Activated CD8-positive, alpha-beta memory T cell treated with anti-CD3 and anti-CD28 coated beads for 24 hours (primary cell): ENCODE results near the gene MACROH2A1.

ENCODE experiments used
- DNase-seq: peaks from one replicate; pipeline ENCODE4 v3.0.0-alpha.2; 2020

MACROH2A1 gene

GRCh38 chr5:135350536-135350935 is 48.5 kb downstream of the MACROH2A1 start:
- DNase-seq: peak; percentile 41

DNA sequence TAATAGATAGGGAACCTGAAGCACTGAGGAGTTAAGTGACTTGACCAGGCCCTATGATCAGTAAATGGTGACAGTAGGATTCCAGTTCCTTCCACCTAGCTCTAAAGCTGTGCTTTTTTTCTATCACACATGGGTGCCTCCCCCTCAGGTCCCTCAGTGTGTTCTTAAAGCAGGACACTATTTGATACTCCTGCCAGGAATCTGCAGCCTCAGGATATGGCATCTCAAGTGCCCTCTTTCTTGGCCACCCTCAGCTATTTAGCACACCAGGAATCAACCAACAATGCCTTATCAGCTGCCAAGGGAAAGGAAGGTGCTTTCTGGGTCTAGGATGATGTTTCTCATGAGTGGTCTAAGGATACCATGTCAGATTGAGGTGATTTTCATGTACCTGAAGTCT is 49.1 kb downstream of the MACROH2A1 start:
- DNase-seq: peak; percentile 30

- no peak for DNase-seq
These were observed 49.6 kb downstream of the MACROH2A1 start for GRCh38 chr5:135349451-135349850.

DNA sequence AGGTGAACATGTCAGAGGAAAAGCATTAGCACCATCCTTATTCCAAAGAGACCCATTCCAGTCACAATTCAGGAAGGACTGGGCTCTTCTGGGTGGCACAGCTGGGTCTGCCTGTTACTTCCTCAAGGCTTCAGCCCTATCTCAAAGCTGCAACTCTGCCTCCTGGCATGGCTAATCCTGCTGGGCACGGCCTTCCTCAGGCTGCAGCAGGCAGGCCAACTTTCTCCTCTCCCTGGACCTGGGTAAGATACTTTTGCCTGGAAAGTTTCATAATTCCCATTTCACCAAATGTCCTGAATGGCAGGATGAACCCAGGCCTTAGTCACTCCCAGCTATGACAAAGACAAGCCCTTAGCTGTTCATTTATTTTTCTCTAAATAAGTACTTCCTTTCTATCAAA is 50.1 kb downstream of the MACROH2A1 start:
- no peak for DNase-seq

- DNase-seq: no peak
These were observed 51.6 kb downstream of the MACROH2A1 start for GRCh38 chr5:135347392-135347791.

DNA sequence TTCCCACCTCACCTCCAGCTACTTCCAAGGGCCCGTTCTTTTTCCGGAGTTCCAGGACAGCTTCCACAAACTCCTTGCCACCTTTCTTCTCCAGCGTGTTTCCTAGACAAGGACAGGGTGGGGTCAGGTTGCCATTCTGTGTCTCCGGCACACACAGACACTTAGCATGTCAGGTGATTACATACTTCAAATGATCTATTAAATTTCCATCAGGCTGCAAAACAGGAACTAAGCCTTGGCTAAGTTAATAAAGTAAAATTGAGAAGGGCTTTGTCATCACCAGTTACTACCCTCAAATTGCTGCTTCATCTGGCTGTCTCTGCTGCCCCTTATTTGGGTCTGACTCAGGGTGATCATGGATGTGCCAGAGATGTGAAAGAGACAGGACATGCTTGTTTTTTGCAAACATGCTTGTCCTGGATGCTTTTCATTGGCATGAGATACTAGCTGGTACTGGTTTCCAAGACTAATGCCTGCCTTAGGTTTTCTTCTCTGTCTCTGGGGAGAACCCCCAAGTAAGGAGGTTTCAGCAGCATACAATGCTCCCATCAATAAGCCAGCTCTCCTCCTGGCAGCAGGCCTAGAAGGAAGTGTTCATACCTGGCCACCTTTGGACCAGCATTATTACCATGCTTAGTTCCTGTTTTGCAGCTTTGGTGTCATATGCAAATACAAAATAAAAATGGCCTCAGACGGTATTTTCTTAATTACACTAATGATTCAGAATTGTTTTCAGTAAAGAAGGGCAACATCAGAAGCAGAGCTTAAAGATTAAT is 52.9 kb downstream of the MACROH2A1 start:
- DNase-seq: peak; percentile 15

- DNase-seq: no peak
These were observed 54.7 kb downstream of the MACROH2A1 start for GRCh38 chr5:135344349-135344748.

DNA sequence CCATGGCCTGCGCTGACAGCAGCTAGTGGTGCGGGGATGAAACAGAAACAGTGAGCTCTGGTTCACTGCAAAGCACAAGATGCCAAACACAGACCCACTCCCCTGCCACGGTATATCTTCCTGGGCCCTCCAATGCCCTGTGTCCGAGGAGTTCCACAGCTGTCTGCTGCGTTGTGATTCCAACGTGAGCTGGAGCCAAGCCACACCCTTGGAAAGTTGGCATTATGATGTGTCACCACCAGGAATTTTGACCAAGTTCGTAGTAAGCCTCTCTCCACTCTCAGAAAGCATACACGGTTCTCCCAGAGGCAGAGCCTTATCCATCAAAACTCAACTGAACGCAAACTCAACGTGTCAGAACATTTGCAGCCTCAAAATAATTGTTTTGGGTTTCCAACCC is 55.6 kb downstream of the MACROH2A1 start:
- DNase-seq: peak; percentile 35

DNA sequence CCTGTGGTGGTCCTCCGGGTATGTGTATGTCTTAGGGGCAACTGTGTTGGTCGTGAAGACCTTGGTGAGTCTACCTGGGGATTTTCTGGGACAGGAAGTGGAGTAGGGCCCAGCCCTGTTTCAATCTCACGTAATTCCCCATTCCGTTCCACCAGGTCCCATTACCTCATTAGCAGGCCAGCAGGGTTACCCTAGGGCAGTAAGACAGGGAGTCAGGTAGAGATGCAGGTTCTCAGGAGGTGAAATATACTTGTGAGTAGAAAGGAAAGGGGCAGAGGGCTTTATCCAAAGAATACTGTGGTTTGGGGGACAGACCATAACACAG is 56.5 kb downstream of the MACROH2A1 start:
- DNase-seq: peak; percentile 47

DNA sequence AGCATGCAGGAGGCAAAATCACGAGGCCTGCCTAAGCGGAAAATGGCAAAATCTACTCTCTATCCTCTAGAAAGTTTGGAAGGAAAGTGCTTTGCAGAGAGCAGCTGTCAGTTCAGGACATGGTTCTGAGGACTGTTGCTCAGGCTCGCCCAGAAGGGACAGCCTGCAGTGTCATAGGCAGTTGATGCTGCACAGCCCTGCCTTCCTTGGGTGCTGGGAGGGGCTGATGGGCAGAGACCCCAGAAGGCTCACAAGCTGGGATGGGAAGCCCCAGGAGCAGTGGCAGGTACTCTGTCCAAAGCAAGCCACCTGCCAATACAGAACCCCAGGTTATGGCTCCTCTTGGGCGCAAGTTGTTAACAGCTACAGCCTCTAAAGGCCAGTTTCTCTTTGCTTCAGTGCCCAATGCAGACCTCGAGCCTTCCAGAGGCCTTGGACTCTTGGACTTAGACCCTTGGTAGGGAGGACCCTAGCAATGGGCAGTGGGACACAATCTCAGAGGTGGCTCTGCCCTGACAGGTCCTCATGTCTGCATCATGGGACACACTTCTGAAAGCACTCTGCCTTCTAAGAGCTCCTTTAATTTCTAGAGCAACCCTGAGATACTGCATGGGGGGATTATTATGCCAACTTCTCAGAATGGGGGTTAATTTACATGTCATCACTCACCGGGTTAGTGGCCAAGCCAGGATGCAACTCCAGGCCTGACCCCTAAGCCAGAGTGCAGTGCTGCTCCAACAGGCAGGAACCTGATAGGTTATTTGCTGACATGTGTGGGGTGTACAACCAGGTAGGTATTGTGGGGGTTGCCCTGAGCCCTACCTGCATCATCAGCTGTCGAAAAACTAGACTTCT is 57.1 kb downstream of the MACROH2A1 start:
- DNase-seq: no peak

DNA sequence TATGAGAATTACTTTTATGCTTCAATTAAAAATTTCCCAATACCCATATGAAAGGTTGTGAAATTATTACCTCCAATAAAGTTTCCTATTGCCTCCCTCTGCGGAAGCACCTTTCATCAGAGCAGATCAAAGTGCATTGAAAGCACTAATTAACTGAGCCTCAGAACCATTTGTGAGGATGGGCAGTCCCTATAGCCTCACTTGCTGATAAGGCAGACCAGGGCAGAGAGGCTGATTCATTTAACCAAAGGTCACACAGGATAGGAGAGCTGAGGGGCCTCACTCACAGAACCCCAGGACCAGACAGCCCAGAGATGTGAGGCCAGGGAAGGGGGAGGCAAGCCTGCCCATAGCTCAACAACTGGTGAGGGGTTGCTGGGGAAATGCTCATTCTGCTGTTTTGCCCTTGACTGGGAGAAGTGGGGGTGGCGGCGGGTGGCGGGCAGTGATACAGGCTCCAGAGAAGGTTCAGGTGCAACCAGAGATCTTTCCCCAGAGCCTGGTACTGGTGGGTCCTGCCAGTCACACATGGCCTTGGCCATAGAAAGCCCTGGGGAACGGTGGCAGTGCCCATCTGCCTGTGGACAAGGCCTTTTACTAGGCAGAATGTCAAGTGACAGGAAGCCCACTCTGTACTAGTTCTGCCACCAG is 57.9 kb downstream of the MACROH2A1 start:
- DNase-seq: no peak

DNA sequence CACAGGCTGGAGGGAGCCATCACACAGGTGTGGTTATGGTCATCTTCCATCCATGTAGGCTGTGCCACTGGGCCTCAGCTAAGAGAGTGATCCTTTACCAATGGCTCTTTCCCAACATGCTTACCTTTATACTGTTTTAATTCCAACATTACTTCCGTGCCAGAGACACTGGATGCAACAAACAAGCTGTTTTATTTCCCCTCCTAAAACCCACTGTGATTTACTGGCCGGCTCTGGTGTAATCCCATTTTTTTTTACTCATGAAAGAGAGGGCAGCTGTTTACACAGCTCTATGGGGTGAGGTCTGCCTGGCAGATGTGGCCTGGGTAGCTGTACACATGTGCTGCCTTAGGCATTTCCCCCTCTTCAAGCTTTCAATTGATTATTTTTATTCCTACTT is 58.5 kb downstream of the MACROH2A1 start:
- no peak for DNase-seq

- DNase-seq: no peak
These were observed 59.4 kb downstream of the MACROH2A1 start for GRCh38 chr5:135339623-135340022.

GRCh38 chr5:135339189-135339588 is 59.8 kb downstream of the MACROH2A1 start:
- DNase-seq: no peak

GRCh38 chr5:135337064-135337463 is 62.0 kb downstream of the MACROH2A1 start:
- no peak for DNase-seq

DNA sequence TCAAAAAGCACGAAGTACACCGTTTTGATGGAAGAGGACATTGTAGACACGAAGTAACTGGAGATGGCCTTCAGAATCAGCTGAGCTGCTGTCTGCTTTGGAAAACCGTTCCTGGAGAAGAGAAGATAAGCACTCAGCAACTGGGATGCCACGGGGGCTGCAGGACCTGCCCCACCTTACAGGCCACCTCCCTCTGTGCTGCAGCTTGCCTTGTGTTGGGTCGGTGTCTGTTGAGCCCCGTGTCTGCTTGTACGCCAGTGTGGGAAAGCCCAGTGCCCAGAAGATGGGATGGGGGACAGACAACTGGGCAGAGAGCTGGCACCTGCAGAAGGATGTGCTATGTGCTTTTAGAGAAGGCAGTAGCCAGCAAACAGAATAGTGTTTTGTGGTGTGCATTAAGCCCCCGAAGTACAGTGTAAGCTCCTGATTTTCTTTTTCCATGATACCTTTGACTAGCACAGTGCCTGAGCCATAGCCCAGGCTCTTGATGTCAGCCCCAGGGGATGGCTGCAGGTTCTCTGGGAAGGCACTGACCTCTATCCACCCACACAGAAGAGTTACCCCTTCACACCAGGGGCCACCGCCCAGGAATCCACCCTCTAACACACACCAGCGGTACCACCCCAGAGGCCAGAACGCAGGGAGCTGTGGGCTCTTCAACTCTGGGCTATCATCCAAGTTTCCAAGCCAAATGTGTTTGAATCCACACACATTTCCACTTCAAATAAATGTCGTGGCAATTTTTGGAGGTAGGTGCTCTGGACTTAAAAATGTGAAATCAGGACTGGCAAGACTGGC is 63.8 kb downstream of the MACROH2A1 start:
- no peak for DNase-seq

- no peak for DNase-seq
These were observed 65.1 kb downstream of the MACROH2A1 start for GRCh38 chr5:135333732-135334515.

DNA sequence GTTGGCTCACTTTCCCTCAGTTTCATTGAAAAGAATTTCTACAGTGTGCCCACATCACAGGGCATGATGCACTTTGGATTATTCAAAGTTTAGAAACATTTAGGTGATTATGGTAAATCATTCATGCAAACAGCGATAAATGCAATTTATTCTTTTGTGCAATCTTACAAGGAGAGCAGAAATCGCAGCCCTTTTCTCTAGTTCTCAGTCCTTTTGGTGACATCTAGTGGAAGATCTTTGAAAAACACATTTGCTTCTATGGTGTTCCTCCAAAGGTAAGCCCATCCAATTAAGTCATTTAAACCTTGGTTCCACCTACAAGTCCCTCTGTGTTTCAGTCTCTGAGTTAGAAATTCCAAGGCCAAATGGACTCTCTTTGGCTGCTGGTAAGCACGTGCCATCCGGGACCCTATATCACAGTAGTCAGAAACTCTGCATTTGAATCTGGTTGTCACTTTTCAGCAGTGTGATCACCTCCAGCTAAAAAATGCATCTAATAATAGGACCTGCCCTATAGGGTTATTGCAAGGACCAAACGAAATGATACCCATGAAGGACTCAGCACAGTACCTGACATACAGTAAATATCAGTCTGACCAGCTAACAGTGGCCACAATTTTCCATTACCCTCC is 66.4 kb downstream of the MACROH2A1 start:
- DNase-seq: no peak

DNA sequence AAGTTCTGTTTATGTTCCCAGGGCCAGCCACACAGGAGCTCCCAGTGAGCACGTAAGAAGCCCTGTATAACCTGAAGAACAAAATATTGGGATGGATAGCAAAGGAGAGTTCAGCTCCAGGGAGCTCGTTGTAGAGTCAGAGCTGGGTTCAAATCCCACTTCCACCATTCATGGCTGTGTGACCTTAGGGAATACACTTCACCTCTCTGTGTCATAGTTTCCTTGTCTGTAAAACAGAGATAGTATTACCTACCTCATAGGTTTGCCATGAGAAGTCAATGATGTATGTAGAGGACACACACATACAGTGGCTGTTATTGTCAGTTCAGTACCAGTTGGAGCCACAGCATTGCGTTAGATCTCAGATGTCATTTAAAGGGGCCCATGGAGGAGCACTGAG is 67.4 kb downstream of the MACROH2A1 start:
- DNase-seq: no peak

GRCh38 chr5:135330798-135331096 is 68.3 kb downstream of the MACROH2A1 start:
- no peak for DNase-seq

DNA sequence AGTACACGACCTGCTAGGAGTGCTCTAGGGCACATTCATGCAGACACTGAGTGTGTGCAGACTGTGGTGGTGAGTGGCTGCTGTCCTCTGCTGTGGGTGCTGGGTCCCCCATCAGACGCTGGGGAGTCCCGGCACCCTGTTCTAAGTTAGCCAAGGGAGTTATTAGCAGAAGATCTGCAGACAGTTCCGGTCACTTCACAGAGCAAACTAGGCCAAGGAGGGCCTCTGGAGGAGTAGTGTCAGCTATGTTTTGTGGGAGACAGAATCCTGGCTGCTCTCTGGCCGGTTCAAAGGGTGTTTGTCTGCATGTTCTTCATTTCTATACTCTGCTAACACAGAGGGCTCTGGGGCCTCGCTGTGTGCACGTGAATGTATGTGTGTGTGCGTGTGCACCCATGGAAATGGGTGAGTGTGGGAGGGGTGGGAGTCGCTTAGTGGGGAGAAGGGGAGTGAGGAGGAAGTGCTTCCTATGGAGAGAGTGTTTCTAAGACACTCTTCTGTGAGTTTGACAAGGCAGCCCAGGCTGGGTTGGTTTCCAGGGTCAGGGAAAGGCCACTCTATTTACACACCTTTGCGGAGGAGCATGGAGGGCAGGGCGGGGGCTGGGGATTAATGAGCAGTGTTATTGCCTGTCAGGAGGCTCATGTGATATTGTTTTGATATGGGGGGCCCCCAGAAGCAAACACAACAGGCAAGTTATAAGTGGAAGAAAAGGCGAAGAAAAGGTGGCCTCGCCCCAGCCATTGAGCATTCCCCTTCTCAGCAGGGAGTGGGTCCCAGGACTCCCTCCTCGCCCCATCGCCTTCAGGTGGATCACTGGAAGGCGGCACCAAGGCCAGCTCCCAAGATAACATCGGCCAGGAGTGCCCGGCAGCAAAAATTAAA is 68.9 kb downstream of the MACROH2A1 start:
- DNase-seq: no peak
